ENCODE results near the gene LSM2.

The LSM2 gene

DNA sequence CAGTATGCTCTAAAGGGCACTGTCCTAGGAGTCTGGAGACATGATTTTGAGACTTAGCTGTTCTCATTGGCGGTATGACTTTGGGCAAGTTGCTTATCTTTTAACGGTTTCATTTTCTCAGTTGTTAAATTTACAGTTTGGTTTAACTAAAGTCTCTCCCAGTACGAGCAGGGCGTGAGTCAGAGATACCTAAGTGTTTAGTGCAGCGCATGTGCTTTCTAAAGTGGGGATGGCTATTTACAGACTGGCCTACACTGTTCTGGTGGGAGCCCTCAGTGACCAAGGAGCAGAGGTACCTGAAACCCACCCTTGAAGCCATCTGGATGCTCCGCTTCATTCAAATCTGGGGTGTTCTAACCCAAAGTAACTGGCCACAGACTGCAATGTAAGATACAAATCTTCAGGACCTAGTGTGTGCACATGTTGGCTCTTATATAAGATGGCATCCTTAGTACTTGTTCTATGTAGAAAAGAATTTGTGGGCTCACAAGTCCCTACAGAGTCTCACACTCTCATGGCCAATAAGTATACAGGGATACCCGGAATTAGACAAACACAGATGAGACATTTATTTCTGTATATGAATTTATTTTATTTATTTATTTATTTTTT, 56.2 kb downstream of the LSM2 start:
- DNase-seq (ENCODE audit: low spot score): no peak

DNA sequence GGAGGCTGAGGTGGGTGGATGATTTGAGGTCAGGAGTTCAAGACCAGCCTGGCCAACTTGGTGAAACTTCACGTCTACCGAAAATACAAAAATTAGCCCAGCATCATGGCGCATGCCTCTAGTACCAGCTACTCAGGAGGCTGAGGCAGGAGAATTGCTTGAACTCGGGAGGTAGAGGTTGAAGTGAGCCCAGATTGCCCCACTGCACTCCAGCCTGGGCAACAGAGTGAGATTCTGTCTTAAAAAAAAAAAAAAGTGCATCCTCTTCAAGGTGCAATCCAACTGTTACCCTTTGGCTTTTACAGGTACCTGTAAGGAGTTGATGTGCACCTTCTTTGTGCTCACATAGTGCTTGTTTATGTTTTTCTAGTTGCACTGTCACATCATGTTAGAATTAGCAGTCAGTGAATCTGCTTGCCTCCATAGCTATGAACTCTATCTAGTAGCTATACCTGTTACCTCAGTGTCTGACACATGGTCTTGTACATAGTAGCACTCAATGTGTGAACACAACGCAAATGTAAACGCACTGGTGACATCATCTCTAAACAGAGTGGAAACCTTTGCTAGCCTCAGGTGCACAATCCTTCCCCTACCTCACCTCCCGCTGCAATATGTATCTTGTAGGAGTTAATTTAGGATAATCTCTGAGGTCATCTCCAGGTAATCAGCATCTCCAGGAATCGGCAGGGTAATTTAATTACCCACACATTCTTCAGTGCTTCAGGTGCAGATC, 57.3 kb downstream of the LSM2 start:
- DNase-seq (ENCODE audit: low spot score): no peak

Data from kidney capillary endothelial cell (primary cell).